GM10248 (cell line): ENCODE measurements around the gene MARCHF3.

Source experiments
- CTCF ChIA-PET: fragments of 300-600 bp; sonication (Branson Sonifier 250); formaldehyde crosslinking; extraction: SDS; loops from one replicate; lab custom pipeline; 2021; ENCODE audit warnings: antibody characterized with exemption; lab: Yijun Ruan, JAX
- POLR2A ChIA-PET: fragments of 350-650 bp; sonication (Branson Sonifier 250); formaldehyde crosslinking; extraction: SDS; loops from one replicate; lab custom pipeline; 2020; ENCODE audit warnings: antibody characterized with exemption; lab: Yijun Ruan, JAX
- DNase-seq: peaks from one replicate; pipeline ENCODE4 v3.0.0; 2012; ENCODE audit errors: extremely low spot score
- CTCF ChIP-seq: IDR thresholded peaks from 2 replicates; pipeline ENCODE4 v1.5.1; 2012; ENCODE audit warnings: mild to moderate bottlenecking, low read depth; ENCODE audit errors: extremely low read depth, missing control alignments, control extremely low read depth

Gene MARCHF3

GRCh38 chr5:127003798-127004495 is 26.4 kb downstream of the MARCHF3 start:
- POLR2A ChIA-PET: interaction anchor here (0.7 kb wide), 1 partner anchor 26 kb away, joined by 3 read pairs; no protein-coding TSS in a partner anchor
- TF ChIP-seq CTCF: no peak
- no peak for DNase-seq
- CTCF ChIA-PET: interaction anchor here (1.2 to 2.5 kb wide), 4 partner anchors 12 to 40 kb away, joined by 3 to 7 read pairs (median 5); no protein-coding TSS in a partner anchor

- CTCF ChIA-PET: no interaction called here
- DNase-seq: no peak
- POLR2A ChIA-PET: no interaction called here
- no peak for TF ChIP-seq CTCF
These were observed 28.0 kb downstream of the MARCHF3 start for GRCh38 chr5:127002390-127002789.

GRCh38 chr5:127001621-127002296 is 28.6 kb downstream of the MARCHF3 start:
- POLR2A ChIA-PET: no interaction called here
- DNase-seq: no peak
- CTCF ChIA-PET: no interaction called here
- no peak for TF ChIP-seq CTCF

GRCh38 chr5:126998895-126999570 is 31.3 kb downstream of the MARCHF3 start:
- ChIA-PET CTCF (interaction anchor here (1.0 to 2.4 kb wide), 6 partner anchors 9 to 30 kb away, joined by 3 to 13 read pairs (median 4); no protein-coding TSS in a partner anchor), POLR2A (no interaction called here)

GRCh38 chr5:126998201-126998631 is 32.1 kb downstream of the MARCHF3 start:
- DNase-seq: peak; percentile 35
- ChIA-PET POLR2A (no interaction called here), CTCF (interaction anchor here (1.0 to 2.4 kb wide), 5 partner anchors 9 to 31 kb away, joined by 3 to 13 read pairs (median 4); no protein-coding TSS in a partner anchor)
- peak; percentile 14 for TF ChIP-seq CTCF

More at GRCh38 chr5:126998895-126999570, 31.3 kb downstream of the MARCHF3 start:
- no peak for TF ChIP-seq CTCF
- DNase-seq: no peak

- ChIA-PET CTCF (interaction anchor here (1.3 kb wide), 1 partner anchor 16 kb away, joined by 3 read pairs; no protein-coding TSS in a partner anchor), POLR2A (interaction anchor here (0.5 kb wide), 1 partner anchor 303 kb away, joined by 3 read pairs; no protein-coding TSS in a partner anchor)
- TF ChIP-seq CTCF: no peak
- DNase-seq: no peak
These were observed 34.7 kb downstream of the MARCHF3 start for GRCh38 chr5:126995689-126996088.
